Tibial artery (tissue), 4 donors: ENCODE data around the gene OR51B2.
"Not testable (repeated sequence)": the region's sequence is repeated elsewhere in the genome, so short reads cannot be mapped to it uniquely, and the experiment has no call there.

Experiments
- DNase-seq, 2 donors: peaks; one replicate each; pipeline ENCODE4 v3.0.0-alpha.2; 2019
- H3K27ac ChIP-seq, 2 donors: fragments of 200-600 bp; sonication (generic) in 1 of 2; 1 replicate in 1 of 2; 2 replicates in 1 of 2; pipeline ENCODE4 v1.5.1; 2018 to 2019; ENCODE audit warnings: mild to moderate bottlenecking in 1 of 2
- H3K27me3 ChIP-seq, 2 donors: fragments of 200-600 bp; sonication (generic) in 1 of 2; one replicate each; pipeline versions ENCODE4 v1.5.1 to v1.6.0; 2016 to 2019
- H3K36me3 ChIP-seq, 3 donors: fragments of 200-600 bp; sonication (generic) in 2 of 3; one replicate each; pipeline ENCODE4 v1.5.1; 2016 to 2019; ENCODE audit warnings: mild to moderate bottlenecking in 2 of 3
- H3K4me1 ChIP-seq, 4 donors: fragments of 200-600 bp; sonication (generic) in 2 of 4; 1 replicate in 3 of 4; 2 replicates in 1 of 4; pipeline ENCODE4 v1.5.1; 2016 to 2019
- H3K4me3 ChIP-seq, 2 donors: fragments of 200-600 bp; sonication (generic) in 1 of 2; 1 replicate in 1 of 2; 2 replicates in 1 of 2; pipeline ENCODE4 v1.5.1; 2018 to 2019; ENCODE audit warnings: mild to moderate bottlenecking in 2 of 2
- H3K9me3 ChIP-seq, 3 donors: fragments of 200-600 bp; sonication (generic) in 1 of 3; one replicate each; pipeline ENCODE4 v1.5.1; 2016 to 2019
- CTCF ChIP-seq, 2 experiments: fragments of 200-600 bp in 1 of 2; fragments of 450-650 bp in 1 of 2; IDR thresholded peaks; one replicate each; pipeline ENCODE4 v1.5.1; 2017 to 2019; ENCODE audit warnings: antibody characterized with exemption in 2 of 2, mild to moderate bottlenecking in 1 of 2, moderate library complexity in 1 of 2
- intact Hi-C: fragments of 100-400 bp; cut with DNase I; formaldehyde crosslinking; loops from one replicate; pipeline ENCODE4 v1.15.0; 2023; ENCODE audit warnings: low total_unique reads

The OR51B2 gene

GRCh38 chr11:5335170-5335569, 11.1 kb upstream of the OR51B2 start:
- no peak overlapping the region for H3K27ac ChIP-seq
- H3K36me3 ChIP-seq, result no peaks in the 10 kb centered on the region
- intact Hi-C loops, result no loop called here
- H3K4me3 ChIP-seq, result no peak overlapping the region
- no peak for DNase-seq
- no peaks in the 10 kb centered on the region for H3K27me3 ChIP-seq
- TF ChIP-seq CTCF (IDR thresholded peaks at IDR 0.05), result no peak
- no peaks in the 10 kb centered on the region for H3K4me1 ChIP-seq
- H3K9me3 ChIP-seq, result no peaks in the 10 kb centered on the region

DNA sequence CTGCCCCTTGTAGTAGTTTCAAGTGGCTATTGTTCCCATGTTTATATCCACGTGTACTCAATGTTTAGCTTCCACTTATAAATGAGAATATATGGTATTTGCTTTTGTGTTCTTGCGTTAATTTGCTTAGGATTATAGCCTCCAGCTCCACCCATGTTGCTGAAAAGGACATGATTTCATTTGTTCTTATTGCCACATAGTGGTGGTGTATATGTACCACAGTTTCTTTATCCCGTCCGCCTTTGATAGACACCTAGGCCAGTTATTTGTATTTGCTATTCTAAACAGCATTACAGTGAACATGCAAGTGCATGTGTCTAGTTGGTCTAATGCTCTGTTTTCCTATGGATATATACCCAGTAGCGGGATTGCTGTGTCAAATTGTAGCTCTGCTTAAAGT, 6.8 kb downstream of the OR51B2 start:
- TF ChIP-seq CTCF (IDR thresholded peaks at IDR 0.05), result no peak
- no peaks in the 10 kb centered on the region for H3K27me3 ChIP-seq
- DNase-seq, result no peak
- H3K4me3 ChIP-seq, result no peak overlapping the region
- no peaks in the 10 kb centered on the region for H3K4me1 ChIP-seq
- no peaks in the 10 kb centered on the region for H3K9me3 ChIP-seq
- H3K36me3 ChIP-seq, result no peaks in the 10 kb centered on the region
- intact Hi-C loops, result no loop called here
- H3K27ac ChIP-seq, result no peak overlapping the region

DNA sequence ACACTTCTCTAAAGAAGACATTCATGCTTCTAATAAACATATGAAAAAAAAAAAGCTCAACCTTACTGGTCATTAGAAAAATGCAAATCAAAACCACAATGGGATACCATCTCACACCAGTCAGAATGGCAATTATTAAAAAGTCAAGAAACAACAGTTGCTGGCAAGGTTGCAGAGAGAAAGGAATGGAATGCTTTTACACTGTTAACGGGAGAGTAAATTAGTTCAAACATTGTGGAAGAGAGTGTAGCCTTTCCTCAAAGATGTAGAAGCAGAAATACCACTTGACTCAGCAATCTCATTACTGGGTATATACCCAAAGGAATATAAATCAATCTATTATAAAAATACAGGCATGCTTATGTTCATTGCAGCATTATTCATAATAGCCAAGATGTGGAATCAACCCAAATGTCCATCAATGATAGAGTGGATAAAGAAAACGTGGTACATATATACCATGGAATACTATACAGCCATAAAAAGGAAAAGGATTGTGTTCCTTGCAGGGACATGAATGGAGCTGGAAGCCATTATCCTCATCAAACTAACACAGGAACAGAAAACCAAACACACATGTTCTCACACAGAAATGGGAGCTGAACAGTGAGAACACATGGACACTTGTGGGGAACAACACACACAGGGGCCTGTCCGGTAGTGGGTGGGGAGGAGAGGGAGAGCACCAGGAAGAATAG, 10.6 kb downstream of the OR51B2 start:
- H3K27ac ChIP-seq, H3K27me3 ChIP-seq, H3K36me3 ChIP-seq, intact Hi-C loops, H3K4me1 ChIP-seq, H3K9me3 ChIP-seq, DNase-seq, H3K4me3 ChIP-seq: not testable (repeated sequence)

DNA sequence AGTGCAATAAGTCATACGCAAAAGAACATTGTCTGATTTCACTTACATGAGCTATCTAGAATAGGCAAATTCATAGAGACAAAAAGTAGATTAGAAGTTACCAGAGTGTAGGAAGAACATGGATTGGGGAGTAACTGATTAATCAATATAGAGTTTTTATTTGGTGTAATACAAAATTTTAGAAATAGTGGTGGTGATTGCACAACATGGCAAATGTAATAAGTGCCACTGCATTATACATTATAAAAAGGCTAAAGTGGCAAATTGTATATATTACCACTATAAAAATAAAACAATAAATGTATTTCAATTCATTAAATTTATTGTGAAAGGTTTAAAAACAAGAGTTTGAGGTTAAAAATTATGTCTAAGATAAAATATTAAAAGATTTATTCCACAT, 13.7 kb downstream of the OR51B2 start:
- H3K4me1 ChIP-seq, result no peaks in the 10 kb centered on the region
- H3K4me3 ChIP-seq, result no peak overlapping the region
- no peaks in the 10 kb centered on the region for H3K27me3 ChIP-seq
- H3K36me3 ChIP-seq, result no peaks in the 10 kb centered on the region
- no peak for DNase-seq
- no peak overlapping the region for H3K27ac ChIP-seq
- intact Hi-C loops, result no loop called here
- TF ChIP-seq CTCF (IDR thresholded peaks at IDR 0.05), result no peak
- H3K9me3 ChIP-seq, result no peaks in the 10 kb centered on the region

DNA sequence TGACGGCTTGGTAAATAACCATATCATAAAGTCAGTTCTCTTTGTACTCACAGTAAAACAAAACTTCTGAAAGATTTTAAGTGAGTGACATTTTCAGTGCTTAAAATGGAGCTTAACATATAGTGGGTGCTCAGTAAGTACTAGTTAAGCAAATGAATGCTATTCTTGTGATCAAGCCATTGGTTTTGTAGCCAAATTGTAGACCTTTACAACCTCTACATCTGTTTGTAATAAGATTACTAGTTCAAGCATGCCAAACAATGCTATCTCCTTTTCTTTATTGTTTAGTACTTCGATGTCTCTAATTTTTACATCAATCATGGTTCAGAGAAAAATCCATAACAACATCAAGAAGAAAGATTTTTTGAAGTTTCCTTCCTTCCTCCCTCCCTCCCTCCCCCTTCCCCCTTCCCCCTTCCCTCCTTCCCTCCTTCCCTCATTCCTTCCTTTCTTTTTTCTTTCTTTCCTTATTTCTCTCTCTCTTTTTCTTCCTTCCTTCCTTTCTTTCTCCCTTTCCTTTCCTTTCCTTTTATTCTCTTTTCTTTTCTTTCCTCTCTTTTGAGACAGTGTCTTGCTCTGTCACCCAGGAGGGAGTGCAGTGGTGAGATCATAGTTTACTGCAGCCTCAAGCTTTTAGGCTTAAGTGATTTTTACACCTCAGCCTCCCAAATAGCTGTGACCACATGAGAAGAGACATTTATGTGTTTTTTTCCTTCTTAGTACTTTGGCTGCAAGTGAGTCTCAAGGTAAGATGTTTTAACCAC, 16.7 kb downstream of the OR51B2 start:
- no peak overlapping the region for H3K27ac ChIP-seq
- no peak for TF ChIP-seq CTCF (IDR thresholded peaks at IDR 0.05)
- intact Hi-C loops, result no loop called here

GRCh38 chr11:5304046-5304445, 20.1 kb downstream of the OR51B2 start:
- Histone ChIP-seq H3K9me3 (no peaks in the 10 kb centered on the region), H3K27ac (no peak overlapping the region), H3K4me1 (no peaks in the 10 kb centered on the region), H3K36me3 (no peaks in the 10 kb centered on the region), H3K4me3 (no peak overlapping the region), H3K27me3 (no peaks in the 10 kb centered on the region)
- DNase-seq, result no peak
- TF ChIP-seq CTCF (IDR thresholded peaks at IDR 0.05), result no peak
- intact Hi-C loops, result no loop called here

More for the DNA sequence above, 16.7 kb downstream of the OR51B2 start:
- Histone ChIP-seq H3K4me1 (no peaks in the 10 kb centered on the region), H3K36me3 (no peaks in the 10 kb centered on the region), H3K9me3 (no peaks in the 10 kb centered on the region), H3K4me3 (no peak overlapping the region), H3K27me3 (no peaks in the 10 kb centered on the region)
- DNase-seq, result no peak
